ENCODE results near the gene DST.
"Not testable (repeated sequence)": the region's sequence is repeated elsewhere in the genome, so short reads cannot be mapped to it uniquely, and the experiment has no call there.

Gene DST

DNA sequence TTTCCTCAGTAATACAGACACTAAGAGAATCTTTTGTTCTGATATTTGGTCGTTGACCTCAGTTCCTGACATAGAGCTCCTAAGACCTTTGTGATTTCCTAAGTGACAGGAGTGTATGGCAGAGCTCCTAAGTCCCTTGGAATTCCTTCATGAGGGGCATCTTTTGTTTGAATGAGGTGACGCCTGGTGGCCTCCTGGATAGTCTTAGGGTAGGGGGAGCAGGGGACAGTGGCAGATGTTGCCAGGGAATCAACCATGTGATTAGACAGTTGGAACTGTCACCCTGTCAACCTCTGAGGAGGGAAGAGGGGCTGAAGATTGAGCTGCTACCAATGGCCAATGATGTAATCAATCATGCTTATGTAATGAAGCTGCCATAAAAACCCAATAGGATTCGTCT, 67.0 kb downstream of the DST start:
- no peak overlapping the region for H3K27ac ChIP-seq (ENCODE audit: low read depth, low read length)
- no peaks in the 10 kb centered on the region for H3K27me3 ChIP-seq (ENCODE audit: control insufficient read depth, insufficient read depth, low read length)
- no peak overlapping the region for H3K4me3 ChIP-seq (ENCODE audit: low read length)
- H3K36me3 ChIP-seq (ENCODE audit: control insufficient read depth, insufficient read depth, low read length) = peaks cover 3% of the 10 kb centered on the region
- H3K9ac ChIP-seq (ENCODE audit: low read length) = no peak overlapping the region
- peaks cover 10% of the 10 kb centered on the region for H3K4me1 ChIP-seq (ENCODE audit: control insufficient read depth, insufficient read depth, low read length)

DNA sequence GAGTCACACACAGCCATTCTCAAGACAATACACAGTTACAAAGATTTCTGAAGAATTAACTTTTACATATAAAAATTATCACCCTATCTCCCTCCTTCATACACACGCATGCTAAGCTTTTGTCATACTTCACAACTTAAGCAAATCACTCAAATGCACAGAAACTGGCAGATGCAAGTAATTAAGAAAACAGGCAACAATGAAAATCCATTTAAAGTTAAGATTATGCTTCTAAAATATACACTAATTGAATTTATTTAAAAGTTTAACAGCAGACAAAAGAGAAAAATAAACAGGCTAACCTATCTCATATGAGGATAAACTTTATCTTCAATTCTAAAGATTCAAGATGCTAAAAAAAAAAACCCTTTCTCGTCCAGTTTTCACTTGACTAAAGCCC, 68.4 kb downstream of the DST start:
- no peak overlapping the region for H3K4me3 ChIP-seq (ENCODE audit: low read length)

DNA sequence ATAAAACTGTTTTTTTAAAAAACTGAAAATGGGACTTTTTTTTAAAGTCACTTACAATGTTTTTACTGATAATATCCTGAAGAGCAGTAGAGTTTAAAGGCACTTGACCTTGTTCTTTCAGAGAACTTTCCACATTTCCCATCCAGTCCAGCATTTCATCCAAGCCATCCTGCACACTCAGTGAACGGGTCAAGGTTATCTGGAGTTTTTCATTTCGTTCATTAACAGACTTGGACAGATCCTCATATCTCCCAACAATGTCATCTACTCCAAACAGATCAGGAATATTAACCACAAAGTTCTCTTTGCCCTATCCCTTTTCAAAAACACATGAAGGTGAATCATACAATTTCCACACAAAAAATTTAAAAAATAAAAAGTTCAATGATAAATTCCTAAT, 69.1 kb downstream of the DST start:
- H3K27ac ChIP-seq (ENCODE audit: low read depth, low read length) = no peak overlapping the region
- H3K4me3 ChIP-seq (ENCODE audit: low read length) = no peak overlapping the region
- H3K36me3 ChIP-seq (ENCODE audit: control insufficient read depth, insufficient read depth, low read length) = peaks cover 3% of the 10 kb centered on the region
- peaks cover 13% of the 10 kb centered on the region for H3K4me1 ChIP-seq (ENCODE audit: control insufficient read depth, insufficient read depth, low read length)
- H3K9ac ChIP-seq (ENCODE audit: low read length) = no peak overlapping the region
- no peaks in the 10 kb centered on the region for H3K27me3 ChIP-seq (ENCODE audit: control insufficient read depth, insufficient read depth, low read length)

More for the DNA sequence above, 68.4 kb downstream of the DST start:
- H3K27me3 ChIP-seq (ENCODE audit: control insufficient read depth, insufficient read depth, low read length) = no peaks in the 10 kb centered on the region
- no peak overlapping the region for H3K9ac ChIP-seq (ENCODE audit: low read length)
- H3K4me1 ChIP-seq (ENCODE audit: control insufficient read depth, insufficient read depth, low read length) = peaks cover 13% of the 10 kb centered on the region
- H3K36me3 ChIP-seq (ENCODE audit: control insufficient read depth, insufficient read depth, low read length) = peaks cover 3% of the 10 kb centered on the region
- no peak overlapping the region for H3K27ac ChIP-seq (ENCODE audit: low read depth, low read length)

DNA sequence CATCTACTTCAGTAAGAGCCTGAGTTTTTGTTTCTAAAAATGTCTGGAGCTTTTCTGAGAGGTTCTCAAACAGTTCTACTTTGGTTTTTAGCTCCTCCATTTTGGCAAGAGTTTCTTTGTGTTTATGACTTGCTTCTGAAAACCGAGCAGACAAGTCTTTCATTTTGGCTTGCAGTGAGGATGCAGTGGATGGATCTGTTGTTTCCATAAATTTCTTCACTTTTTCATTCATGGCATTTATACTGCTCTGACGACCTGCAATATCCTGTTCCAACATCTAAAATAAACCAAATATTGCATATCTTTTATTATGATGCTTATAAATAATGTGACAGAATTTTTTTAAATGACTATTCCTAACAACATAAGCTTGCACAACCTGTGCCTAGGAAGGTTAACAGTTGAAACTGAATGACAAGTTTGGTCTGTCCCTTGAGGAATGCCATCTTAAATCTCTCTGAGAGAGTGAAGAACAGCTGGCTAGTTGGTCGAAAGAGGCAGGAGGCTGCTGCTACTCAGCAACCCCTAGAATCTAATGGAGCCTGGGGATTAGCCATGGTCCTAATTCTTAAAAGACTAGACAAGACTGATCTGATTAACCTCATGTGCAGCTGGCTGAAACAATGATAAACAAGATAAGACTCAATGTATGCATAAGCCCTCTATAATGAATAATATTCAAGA, 69.8 kb downstream of the DST start:
- H3K4me1 ChIP-seq (ENCODE audit: control insufficient read depth, insufficient read depth, low read length) = peaks cover 13% of the 10 kb centered on the region
- H3K36me3 ChIP-seq (ENCODE audit: control insufficient read depth, insufficient read depth, low read length) = peaks cover 3% of the 10 kb centered on the region
- no peak overlapping the region for H3K9ac ChIP-seq (ENCODE audit: low read length)
- H3K27me3 ChIP-seq (ENCODE audit: control insufficient read depth, insufficient read depth, low read length) = no peaks in the 10 kb centered on the region
- peak overlapping the region; percentile 32 for H3K27ac ChIP-seq (ENCODE audit: low read depth, low read length)
- H3K4me3 ChIP-seq (ENCODE audit: low read length) = no peak overlapping the region

DNA sequence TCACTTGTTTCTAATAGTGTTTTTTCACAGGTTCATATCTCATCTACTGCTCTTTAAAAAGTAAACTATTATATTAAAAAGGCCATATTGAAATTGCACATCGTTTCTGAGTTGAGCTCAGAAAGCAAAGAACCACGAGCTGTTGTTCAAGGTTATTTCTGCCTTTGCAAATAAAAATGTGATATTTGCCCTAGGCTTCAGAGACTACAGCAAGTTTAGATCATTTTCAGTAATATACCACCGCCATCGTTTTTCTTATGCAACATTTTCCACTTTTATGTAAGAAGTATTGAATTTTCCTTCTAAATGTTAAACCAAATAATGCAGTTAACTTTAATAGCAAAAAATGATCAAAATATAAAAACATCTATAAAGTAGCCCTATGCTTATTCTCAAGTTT, 71.1 kb downstream of the DST start:
- Histone ChIP-seq H3K4me3 (ENCODE audit: low read length) (no peak overlapping the region), H3K36me3 (ENCODE audit: control insufficient read depth, insufficient read depth, low read length) (peaks cover 3% of the 10 kb centered on the region), H3K4me1 (ENCODE audit: control insufficient read depth, insufficient read depth, low read length) (peaks cover 13% of the 10 kb centered on the region)

DNA sequence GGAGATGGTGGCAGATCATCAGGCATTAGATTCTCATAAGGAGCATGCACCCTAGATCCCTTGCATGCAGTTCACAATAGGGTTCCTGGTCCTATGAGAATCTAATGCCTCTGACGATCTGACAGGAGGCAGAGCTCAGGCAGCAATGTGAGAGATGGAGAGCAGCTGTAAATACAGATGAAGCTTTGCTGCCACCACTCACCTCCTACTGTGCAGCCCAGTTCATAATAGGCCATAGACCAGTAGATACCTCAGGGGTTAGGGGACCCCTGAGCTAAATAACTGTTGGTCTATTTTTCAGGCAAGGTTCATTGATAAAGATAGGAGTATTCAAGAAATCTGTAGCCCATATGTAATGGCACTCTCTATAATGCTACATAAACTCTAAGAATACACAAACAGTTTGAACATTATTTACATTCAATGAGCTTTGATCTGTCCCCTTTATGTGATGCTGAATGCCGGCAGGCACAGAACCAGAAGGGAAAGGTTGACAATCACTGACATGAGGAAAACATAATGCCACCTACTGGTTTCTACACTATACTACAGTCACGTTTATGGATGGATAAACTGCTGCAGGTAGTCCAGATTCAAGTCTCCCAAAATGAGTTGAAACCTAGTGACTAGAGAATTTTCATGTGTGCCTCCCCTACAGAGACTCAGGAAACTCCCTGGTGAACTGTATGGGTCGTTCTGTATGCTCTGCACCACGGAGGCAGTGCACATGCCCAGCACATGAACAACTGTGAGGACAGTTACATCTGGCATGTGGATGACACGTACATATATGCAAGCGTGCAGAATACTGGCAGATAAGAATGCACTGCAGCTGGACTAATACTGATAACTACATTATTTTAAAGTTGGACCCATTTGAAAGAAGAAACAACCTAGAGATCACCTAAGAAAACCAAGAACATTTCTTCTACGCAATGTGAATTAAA, 72.0 kb downstream of the DST start:
- no peak overlapping the region for H3K27ac ChIP-seq (ENCODE audit: low read depth, low read length)

More for the DNA sequence above, 71.1 kb downstream of the DST start:
- Histone ChIP-seq H3K9ac (ENCODE audit: low read length) (no peak overlapping the region), H3K27ac (ENCODE audit: low read depth, low read length) (peak overlapping the region; percentile 7), H3K27me3 (ENCODE audit: control insufficient read depth, insufficient read depth, low read length) (no peaks in the 10 kb centered on the region)

DNA sequence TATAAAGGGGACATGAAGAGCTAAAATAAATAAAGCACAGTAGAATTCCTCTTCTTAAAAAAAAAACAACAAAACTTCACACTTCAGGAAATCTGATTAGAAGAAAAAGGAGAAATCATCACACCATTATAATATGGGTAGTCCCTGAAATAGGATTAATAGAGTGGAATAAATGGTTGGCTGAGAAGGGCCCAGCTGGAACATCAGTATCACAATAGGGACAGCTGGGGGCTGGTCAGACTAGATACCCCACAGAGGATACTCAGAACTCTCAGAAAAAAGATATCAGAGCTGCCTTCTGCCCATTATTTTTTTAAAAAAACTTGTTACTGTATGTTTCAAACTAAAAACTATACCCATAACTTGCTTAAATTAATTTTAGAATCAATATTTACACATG, 75.2 kb downstream of the DST start:
- Histone ChIP-seq H3K4me3 (ENCODE audit: low read length) (no peak overlapping the region), H3K9ac (ENCODE audit: low read length) (no peak overlapping the region), H3K36me3 (ENCODE audit: control insufficient read depth, insufficient read depth, low read length) (peaks cover 2% of the 10 kb centered on the region), H3K27ac (ENCODE audit: low read depth, low read length) (no peak overlapping the region), H3K4me1 (ENCODE audit: control insufficient read depth, insufficient read depth, low read length) (peaks cover 8% of the 10 kb centered on the region), H3K27me3 (ENCODE audit: control insufficient read depth, insufficient read depth, low read length) (no peaks in the 10 kb centered on the region)

More for the DNA sequence above, 72.0 kb downstream of the DST start:
- no peaks in the 10 kb centered on the region for H3K27me3 ChIP-seq (ENCODE audit: control insufficient read depth, insufficient read depth, low read length)
- peaks cover 13% of the 10 kb centered on the region for H3K4me1 ChIP-seq (ENCODE audit: control insufficient read depth, insufficient read depth, low read length)
- no peak overlapping the region for H3K4me3 ChIP-seq (ENCODE audit: low read length)
- peaks cover under 1% of the 10 kb centered on the region for H3K36me3 ChIP-seq (ENCODE audit: control insufficient read depth, insufficient read depth, low read length)
- no peak overlapping the region for H3K9ac ChIP-seq (ENCODE audit: low read length)

DNA sequence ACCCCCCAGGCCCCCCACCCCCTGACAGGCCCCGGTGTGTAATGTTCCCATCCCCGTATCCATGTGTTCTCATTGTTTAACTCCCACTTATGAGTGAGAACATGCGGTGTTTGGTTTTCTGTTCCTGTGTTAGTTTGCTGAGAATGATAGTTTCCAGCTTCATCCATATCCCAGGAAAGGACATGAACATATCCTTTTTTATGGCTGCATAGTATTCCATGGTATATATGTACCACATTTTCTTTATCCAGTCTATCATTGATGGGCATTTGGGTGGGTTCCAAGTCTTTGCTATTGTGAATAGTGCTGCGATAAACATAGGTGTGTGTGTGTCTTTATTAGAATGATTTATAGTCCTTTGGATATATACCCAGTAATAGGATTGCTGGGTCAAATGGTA, 80.0 kb downstream of the DST start:
- H3K27me3 ChIP-seq (ENCODE audit: control insufficient read depth, insufficient read depth, low read length); H3K27ac ChIP-seq (ENCODE audit: low read depth, low read length); H3K9ac ChIP-seq (ENCODE audit: low read length); H3K4me3 ChIP-seq (ENCODE audit: low read length); H3K4me1 ChIP-seq (ENCODE audit: control insufficient read depth, insufficient read depth, low read length); H3K36me3 ChIP-seq (ENCODE audit: control insufficient read depth, insufficient read depth, low read length): not testable (repeated sequence)

DNA sequence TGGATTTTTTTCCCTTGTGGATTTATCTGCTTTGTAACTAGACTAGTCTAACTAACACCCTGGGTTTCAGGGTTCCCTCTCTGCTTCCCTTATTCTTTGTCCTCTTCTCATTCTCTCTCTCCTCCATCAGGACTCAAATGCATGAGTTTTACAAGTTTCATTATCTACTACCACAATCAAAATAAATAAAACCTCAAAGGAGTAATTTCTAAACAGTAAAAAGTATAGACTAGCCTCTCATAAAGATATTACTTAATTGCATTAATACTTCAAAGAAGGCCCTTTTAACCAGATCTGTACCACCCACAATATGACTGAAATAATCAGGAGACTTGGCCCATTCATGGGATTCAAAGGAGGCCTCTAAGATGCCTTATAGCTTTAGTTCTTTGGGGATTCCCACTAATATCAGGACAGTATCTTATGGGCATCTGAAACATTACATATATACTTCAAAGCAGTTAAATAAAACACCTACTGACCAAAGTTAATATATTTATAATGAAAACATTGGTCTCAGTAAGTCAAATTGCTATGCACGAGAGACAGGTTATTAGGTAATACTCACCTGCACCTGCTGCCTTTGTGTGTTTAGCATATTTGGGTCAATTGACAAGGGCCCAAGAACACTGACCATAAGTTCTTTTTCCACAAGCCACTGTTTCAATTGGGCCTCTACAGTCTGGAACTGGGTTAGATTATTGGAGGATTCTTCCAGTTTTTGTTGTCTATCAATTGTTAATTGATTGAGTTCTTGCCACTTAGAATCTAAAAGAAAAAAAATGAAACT, 85.7 kb downstream of the DST start:
- H3K27ac ChIP-seq (ENCODE audit: low read depth, low read length) = no peak overlapping the region
- no peak overlapping the region for H3K4me3 ChIP-seq (ENCODE audit: low read length)
- H3K4me1 ChIP-seq (ENCODE audit: control insufficient read depth, insufficient read depth, low read length) = peaks cover 11% of the 10 kb centered on the region
- no peaks in the 10 kb centered on the region for H3K27me3 ChIP-seq (ENCODE audit: control insufficient read depth, insufficient read depth, low read length)
- peaks cover 2% of the 10 kb centered on the region for H3K36me3 ChIP-seq (ENCODE audit: control insufficient read depth, insufficient read depth, low read length)
- no peak overlapping the region for H3K9ac ChIP-seq (ENCODE audit: low read length)

DNA sequence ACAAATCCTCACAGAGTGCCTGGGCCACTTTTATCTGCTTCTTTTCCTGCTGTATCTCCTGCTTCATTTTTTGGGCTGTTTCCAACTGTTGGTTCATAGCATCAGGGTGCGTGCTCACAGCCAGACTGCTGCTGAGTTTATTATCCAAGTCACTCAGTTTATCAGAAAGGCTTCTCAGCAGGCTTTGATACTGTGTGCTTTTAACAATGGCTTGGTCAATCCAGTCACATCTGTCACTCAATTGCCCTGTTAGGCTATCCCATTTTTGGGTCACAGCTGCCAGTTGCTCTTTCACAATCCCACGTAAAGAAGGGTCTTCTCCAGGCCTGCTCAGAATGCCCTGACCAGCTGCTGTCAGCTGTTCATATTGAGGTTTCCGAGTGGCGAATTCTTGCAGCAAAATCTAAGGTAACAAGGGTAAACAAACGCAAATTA, 87.2 kb downstream of the DST start:
- Histone ChIP-seq H3K27me3 (ENCODE audit: control insufficient read depth, insufficient read depth, low read length) (no peaks in the 10 kb centered on the region), H3K4me3 (ENCODE audit: low read length) (no peak overlapping the region), H3K4me1 (ENCODE audit: control insufficient read depth, insufficient read depth, low read length) (peaks cover 16% of the 10 kb centered on the region), H3K9ac (ENCODE audit: low read length) (no peak overlapping the region), H3K27ac (ENCODE audit: low read depth, low read length) (peak overlapping the region; percentile 0), H3K36me3 (ENCODE audit: control insufficient read depth, insufficient read depth, low read length) (peaks cover 2% of the 10 kb centered on the region)

DNA sequence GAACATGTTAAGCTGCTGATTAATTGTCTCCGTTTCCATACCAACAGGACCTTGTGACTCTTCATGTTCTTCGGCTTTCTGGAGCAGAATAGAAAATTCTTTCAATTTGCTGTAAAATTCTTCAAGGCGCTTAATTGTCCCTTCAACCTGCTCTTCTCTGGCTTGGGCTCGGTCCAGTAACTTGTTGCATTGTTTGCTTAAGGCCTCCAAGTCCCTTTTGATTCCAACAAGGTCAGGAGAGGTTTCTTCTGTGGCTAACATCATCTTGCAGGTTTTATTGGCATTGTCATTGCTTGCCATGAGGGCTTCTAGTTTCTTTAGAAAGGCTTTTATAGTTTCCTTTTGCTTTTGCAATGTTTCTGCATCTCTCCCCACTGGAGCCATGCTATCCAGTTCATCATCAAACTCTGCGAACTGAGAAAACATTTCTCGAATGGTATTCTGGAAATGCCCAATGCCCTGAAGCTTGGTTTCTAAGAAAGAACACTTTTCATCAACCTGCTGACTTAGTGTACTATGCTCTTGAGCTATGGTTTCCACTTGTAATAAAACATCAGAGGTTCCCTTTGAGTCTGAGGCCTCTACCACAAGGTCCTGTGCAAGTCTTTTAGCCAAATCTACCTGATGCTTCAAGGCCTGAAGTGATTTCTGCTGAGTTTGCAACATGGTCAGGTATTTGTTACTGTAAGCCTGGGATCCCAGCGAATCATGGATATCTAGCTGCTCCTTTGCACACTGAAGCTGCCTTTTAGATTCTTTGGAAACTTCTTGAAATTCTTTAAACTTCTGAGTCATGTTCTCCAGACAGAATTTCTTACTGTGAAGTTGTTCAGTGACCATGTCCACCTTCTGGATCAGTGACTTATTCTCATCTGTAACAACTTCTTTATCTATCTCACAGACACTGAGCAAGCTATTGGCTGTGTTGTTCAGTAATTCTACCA, 90.2 kb downstream of the DST start:
- H3K36me3 ChIP-seq (ENCODE audit: control insufficient read depth, insufficient read depth, low read length) = no peaks in the 10 kb centered on the region
- H3K4me1 ChIP-seq (ENCODE audit: control insufficient read depth, insufficient read depth, low read length) = peaks cover 27% of the 10 kb centered on the region
- H3K9ac ChIP-seq (ENCODE audit: low read length) = no peak overlapping the region
- no peak overlapping the region for H3K27ac ChIP-seq (ENCODE audit: low read depth, low read length)
- H3K4me3 ChIP-seq (ENCODE audit: low read length) = no peak overlapping the region
- H3K27me3 ChIP-seq (ENCODE audit: control insufficient read depth, insufficient read depth, low read length) = no peaks in the 10 kb centered on the region

All from rectal smooth muscle tissue (tissue), 1 donor.